Left ventricle myocardium inferior (tissue), 1 donor: Measurements from ENCODE around the gene TNFSF11. TPM values are rescaled to one million over a fixed set of nuclear protein-coding genes. Genes with fewer than 3 reads are reported as not detected.

Experiments
- DNase-seq: peaks from one replicate; pipeline ENCODE4 v3.0.0-alpha.2; 2020
- H3K27ac ChIP-seq: fragments of 200-600 bp; replicated peaks from 2 replicates; pipeline ENCODE4 v1.8.0; 2021
- H3K27me3 ChIP-seq: fragments of 200-600 bp; 2 replicates; pipeline ENCODE4 v1.8.0; 2021; ENCODE audit warnings: low read depth
- H3K36me3 ChIP-seq: fragments of 200-600 bp; 2 replicates; pipeline ENCODE4 v1.8.0; 2021
- H3K4me1 ChIP-seq: fragments of 200-600 bp; 2 replicates; pipeline ENCODE4 v1.8.0; 2021
- H3K4me3 ChIP-seq: fragments of 200-600 bp; 2 replicates; pipeline ENCODE4 v1.8.0; 2021; ENCODE audit warnings: mild to moderate bottlenecking, moderate library complexity
- H3K9me3 ChIP-seq: fragments of 200-600 bp; replicated peaks from 2 replicates; pipeline ENCODE4 v1.8.0; 2021
- intact Hi-C: fragments of 100-400 bp; cut with micrococcal nuclease; formaldehyde crosslinking; loops from one replicate; pipeline ENCODE4 v1.11.0; 2022
- total RNA-seq: library from RNA; stranded (reverse); fragmentation: NEBNext Ultra II Directional; extraction: Animal tissue kit (Norgen Biotek cat#: 25700); gene quantifications from one replicate; pipeline ENCODE4 v1.2.1, GENCODE V29; 2021
- TF ChIP-seq, protein P1 (sequence below): fragments of 200-600 bp; IDR thresholded peaks from 2 replicates; pipeline ENCODE4 v1.8.0; 2021; ENCODE audit warnings: antibody characterized with exemption, mild to moderate bottlenecking, borderline replicate concordance
- donor health status: DM: no; HTN: yes; CAD: no; lungs with severe emphysema.

The TNFSF11 gene
- total RNA-seq, 1 donor from 2014 or later, result not detected

DNA sequence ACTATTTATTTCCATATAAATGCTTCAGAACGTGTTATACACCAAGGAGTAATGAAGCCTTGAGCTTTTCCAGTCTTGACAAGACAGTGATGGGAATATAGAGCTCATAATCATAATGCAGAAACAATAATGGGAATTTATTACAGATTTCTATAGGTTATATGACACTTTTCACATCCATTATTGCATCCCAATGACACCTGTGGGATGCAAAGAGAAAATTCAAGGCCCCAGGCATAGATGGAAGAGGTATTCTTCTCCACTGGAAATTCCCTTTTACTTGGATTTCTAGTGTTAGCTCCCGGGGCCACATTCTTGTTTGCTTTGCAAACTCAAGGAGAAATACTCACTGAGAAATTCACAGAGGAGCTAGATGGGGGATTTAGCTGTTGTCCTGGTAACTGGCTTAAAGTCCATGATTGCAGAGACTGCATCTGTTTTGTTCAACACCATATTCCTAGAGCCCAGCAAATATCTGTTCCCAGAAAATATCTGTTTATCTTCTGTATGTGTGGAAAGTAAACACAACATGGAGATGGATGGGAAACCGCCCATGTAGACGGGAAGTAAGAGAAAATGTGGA is 30.6 kb upstream of the TNFSF11 start:
- intact Hi-C loops, result no loop called here
- no peak for DNase-seq
- Histone ChIP-seq H3K27ac (no peak overlapping the region), H3K4me1 (no peaks in the 10 kb centered on the region), H3K9me3 (no peaks in the 10 kb centered on the region), H3K36me3 (no peaks in the 10 kb centered on the region), H3K4me3 (no peak overlapping the region), H3K27me3 (peaks cover 4% of the 10 kb centered on the region)
- TF ChIP-seq, protein P1, sequence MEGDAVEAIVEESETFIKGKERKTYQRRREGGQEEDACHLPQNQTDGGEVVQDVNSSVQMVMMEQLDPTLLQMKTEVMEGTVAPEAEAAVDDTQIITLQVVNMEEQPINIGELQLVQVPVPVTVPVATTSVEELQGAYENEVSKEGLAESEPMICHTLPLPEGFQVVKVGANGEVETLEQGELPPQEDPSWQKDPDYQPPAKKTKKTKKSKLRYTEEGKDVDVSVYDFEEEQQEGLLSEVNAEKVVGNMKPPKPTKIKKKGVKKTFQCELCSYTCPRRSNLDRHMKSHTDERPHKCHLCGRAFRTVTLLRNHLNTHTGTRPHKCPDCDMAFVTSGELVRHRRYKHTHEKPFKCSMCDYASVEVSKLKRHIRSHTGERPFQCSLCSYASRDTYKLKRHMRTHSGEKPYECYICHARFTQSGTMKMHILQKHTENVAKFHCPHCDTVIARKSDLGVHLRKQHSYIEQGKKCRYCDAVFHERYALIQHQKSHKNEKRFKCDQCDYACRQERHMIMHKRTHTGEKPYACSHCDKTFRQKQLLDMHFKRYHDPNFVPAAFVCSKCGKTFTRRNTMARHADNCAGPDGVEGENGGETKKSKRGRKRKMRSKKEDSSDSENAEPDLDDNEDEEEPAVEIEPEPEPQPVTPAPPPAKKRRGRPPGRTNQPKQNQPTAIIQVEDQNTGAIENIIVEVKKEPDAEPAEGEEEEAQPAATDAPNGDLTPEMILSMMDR, result no peak

DNA sequence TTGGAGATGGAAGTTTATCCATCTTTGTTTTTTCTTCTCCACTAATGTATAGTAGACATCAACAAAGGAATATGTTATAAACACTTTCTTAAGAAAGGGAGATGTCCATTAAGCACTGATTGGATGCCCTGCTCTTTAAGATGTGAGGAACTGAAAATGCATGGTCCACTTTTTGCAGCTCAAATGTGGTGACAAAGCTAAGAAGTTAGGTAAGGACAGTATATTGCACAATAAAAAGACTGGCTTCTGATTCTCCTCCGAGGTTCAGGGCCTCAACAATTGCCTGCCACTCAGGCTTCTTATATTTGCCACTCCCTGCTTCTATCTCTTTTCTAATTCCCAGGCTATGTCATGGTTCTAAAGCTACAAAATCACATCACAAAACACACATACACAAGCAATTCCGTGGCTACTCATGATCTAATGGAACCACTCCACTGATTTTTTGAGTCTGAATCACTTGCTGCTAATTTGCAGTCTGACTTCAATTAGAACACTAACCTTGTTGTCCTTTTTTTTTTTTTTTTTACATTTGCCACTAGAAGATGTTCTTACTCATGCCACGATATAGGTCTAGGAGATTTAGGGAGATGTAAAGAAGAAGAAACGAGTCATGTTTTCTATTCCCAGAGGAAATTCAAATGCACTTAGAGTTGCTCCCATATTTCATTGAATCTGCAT is 29.6 kb upstream of the TNFSF11 start:
- H3K4me3 ChIP-seq, result no peak overlapping the region
- TF ChIP-seq, protein P1, result no peak
- no peaks in the 10 kb centered on the region for H3K4me1 ChIP-seq
- intact Hi-C loops, result no loop called here
- no peak for DNase-seq
- H3K27ac ChIP-seq, result no peak overlapping the region
- H3K36me3 ChIP-seq, result no peaks in the 10 kb centered on the region
- H3K27me3 ChIP-seq, result peaks cover 4% of the 10 kb centered on the region
- H3K9me3 ChIP-seq, result no peaks in the 10 kb centered on the region

DNA sequence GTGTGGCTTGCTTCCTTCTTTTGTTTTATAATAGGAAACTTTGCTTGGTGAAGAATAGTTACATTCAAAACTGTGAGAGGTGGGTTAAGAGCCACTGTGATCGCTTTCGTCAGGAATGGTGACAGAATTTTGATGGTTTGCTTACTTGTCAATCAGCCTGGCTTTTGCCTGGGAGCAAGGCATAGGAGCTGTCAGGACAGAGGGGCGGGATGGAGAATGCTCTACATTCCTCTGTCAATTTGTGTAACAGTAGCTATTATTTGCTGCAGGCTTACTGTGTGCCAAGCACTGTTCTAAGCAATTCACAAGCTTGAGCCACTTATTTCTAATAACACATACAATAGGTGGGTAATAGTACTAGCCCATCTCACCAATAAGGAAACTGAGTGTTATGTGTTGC is 28.1 kb upstream of the TNFSF11 start:
- Histone ChIP-seq H3K36me3 (no peaks in the 10 kb centered on the region), H3K4me3 (no peak overlapping the region), H3K27me3 (peaks cover 4% of the 10 kb centered on the region), H3K9me3 (no peaks in the 10 kb centered on the region), H3K4me1 (no peaks in the 10 kb centered on the region), H3K27ac (no peak overlapping the region)
- intact Hi-C loops, result no loop called here
- TF ChIP-seq, protein P1, result no peak
- no peak for DNase-seq

DNA sequence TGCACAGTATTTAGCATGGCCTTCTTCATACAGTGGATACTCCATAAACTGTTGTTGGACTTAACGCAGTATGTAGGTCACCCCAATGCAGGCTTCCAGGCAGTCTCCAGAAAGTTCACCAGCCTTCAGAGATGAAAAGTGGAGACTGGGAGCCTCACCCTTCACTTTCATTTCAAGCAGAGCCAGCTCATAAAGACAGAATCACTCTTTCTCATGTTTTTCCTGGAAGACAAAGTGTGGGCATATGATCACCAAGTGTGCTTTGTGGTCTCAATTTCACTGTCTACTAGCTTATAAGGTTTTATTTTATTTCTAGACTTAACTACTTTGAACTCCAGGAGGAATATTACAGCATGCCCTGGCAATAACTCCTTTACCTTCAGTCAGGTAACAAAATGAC is 26.3 kb upstream of the TNFSF11 start:
- Histone ChIP-seq H3K27me3 (peaks cover 15% of the 10 kb centered on the region), H3K9me3 (no peaks in the 10 kb centered on the region), H3K36me3 (no peaks in the 10 kb centered on the region), H3K27ac (no peak overlapping the region), H3K4me1 (no peaks in the 10 kb centered on the region), H3K4me3 (no peak overlapping the region)
- no peak for DNase-seq
- intact Hi-C loops, result no loop called here
- TF ChIP-seq, protein P1, result no peak

DNA sequence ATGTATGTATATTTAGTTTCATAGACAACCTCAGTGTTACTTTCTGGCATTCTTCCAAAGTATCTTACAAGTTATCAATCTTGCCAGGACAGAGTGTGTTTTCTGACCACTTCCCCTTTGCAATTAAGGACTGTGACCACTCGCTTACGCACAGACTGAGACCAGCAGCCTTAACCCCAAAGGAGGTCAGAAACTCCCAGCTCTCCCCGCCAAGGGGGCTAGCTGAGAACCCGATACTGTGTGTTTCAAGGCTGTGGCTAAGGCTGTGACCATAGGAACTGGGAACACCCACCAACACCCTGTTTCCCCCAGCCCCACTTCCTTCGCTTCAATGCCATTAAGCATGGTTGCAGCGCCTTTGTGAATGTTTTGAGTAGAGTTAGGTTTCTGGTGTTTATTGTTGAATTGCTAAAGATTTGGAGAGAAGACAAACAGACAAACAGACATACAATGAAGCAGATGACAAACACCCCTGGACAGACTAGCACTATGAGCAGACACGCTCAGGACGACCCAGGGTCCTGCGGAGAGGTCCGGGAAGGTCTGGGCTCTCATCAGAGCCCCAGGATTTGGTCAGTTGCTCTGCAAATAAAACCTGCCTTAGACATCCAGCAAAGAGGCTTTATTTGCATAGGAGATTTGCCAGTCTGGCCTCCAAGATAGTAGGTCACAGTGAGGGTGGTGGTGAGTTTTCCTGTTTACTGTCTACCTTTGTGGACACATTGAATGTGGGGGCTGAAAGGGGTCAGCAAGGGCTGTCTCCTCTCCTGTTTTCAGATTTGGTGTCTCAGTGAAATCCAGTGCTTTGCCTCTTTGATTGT is 25.0 kb upstream of the TNFSF11 start:
- H3K36me3 ChIP-seq, result no peaks in the 10 kb centered on the region
- H3K4me1 ChIP-seq, result no peaks in the 10 kb centered on the region
- TF ChIP-seq, protein P1, result no peak
- no peak overlapping the region for H3K27ac ChIP-seq
- DNase-seq, result no peak
- intact Hi-C loops, result no loop called here
- peaks cover 25% of the 10 kb centered on the region for H3K27me3 ChIP-seq
- no peaks in the 10 kb centered on the region for H3K9me3 ChIP-seq
- no peak overlapping the region for H3K4me3 ChIP-seq
